ENCODE data around the gene NLRC5.

NLRC5 gene

GRCh38 chr16:57091200-57091974 is 102.0 kb downstream of the NLRC5 start:
- peak; percentile 59 for ATAC-seq
- TF ChIP-seq PATZ1 (CRISPR knock-in tag; IDR thresholded peaks at IDR 0.05; ENCODE audit: borderline replicate concordance) (peak; percentile 32; the same call in 1 of the 2 replicates), ZC3H10 (CRISPR knock-in tag; IDR thresholded peaks at IDR 0.05) (no peak)

GRCh38 chr16:57091975-57092785 is 102.8 kb downstream of the NLRC5 start, which contains the start of gene CPNE2:
Gene CPNE2 (plus strand): TSS chr16:57092583. CDS start chr16:57110743, 18,160 bp downstream.
- peak; percentile 72 for ATAC-seq
- TF ChIP-seq TCF4 (CRISPR knock-in tag; IDR thresholded peaks at IDR 0.05; ENCODE audit: borderline replicate concordance) = no peak
- TF ChIP-seq ZFP30 (CRISPR knock-in tag; IDR thresholded peaks at IDR 0.05) = no peak
- TF ChIP-seq TOX (CRISPR knock-in tag; IDR thresholded peaks at IDR 0.05; ENCODE audit: borderline replicate concordance) = no peak
- TF ChIP-seq TSHZ2 (CRISPR knock-in tag; IDR thresholded peaks at IDR 0.05) = no peak
- TF ChIP-seq CREB5 (CRISPR knock-in tag; IDR thresholded peaks at IDR 0.05; ENCODE audit: low read depth) = no peak
- TF ChIP-seq GLIS3 (CRISPR knock-in tag; IDR thresholded peaks at IDR 0.05) = no peak
- TF ChIP-seq ZNF8 (CRISPR knock-in tag; IDR thresholded peaks at IDR 0.05) = no peak
- no peak for TF ChIP-seq OSR1 (CRISPR knock-in tag; IDR thresholded peaks at IDR 0.05)
- no peak for TF ChIP-seq ISL1 (CRISPR knock-in tag; IDR thresholded peaks at IDR 0.05)
- no peak for TF ChIP-seq ZNF70 (CRISPR knock-in tag; IDR thresholded peaks at IDR 0.05)
- no peak for TF ChIP-seq PPARA (CRISPR knock-in tag; IDR thresholded peaks at IDR 0.05; ENCODE audit: borderline replicate concordance)
- TF ChIP-seq BACH2 (CRISPR knock-in tag; IDR thresholded peaks at IDR 0.05; ENCODE audit: borderline replicate concordance) = no peak
- no peak for TF ChIP-seq ZC3H10 (CRISPR knock-in tag; IDR thresholded peaks at IDR 0.05)
- no peak for TF ChIP-seq PATZ1 (CRISPR knock-in tag; IDR thresholded peaks at IDR 0.05; ENCODE audit: borderline replicate concordance)
- TF ChIP-seq CSDC2 (CRISPR knock-in tag; IDR thresholded peaks at IDR 0.05) = no peak
- no peak for TF ChIP-seq POU6F1 (CRISPR knock-in tag; IDR thresholded peaks at IDR 0.05; ENCODE audit: borderline replicate concordance, low read depth)

GRCh38 chr16:57092786-57093411 is 103.5 kb downstream of the NLRC5 start:
- peak; percentile 58 for ATAC-seq

More at GRCh38 chr16:57092786-57093411, 103.5 kb downstream of the NLRC5 start:
- TF ChIP-seq PATZ1 (CRISPR knock-in tag; IDR thresholded peaks at IDR 0.05; ENCODE audit: borderline replicate concordance) (no peak), ISL1 (CRISPR knock-in tag; IDR thresholded peaks at IDR 0.05) (no peak), TCF4 (CRISPR knock-in tag; IDR thresholded peaks at IDR 0.05; ENCODE audit: borderline replicate concordance) (no peak), CREB5 (CRISPR knock-in tag; IDR thresholded peaks at IDR 0.05; ENCODE audit: low read depth) (no peak), CSDC2 (CRISPR knock-in tag; IDR thresholded peaks at IDR 0.05) (no peak)

Measured in SK-N-SH treated with all-trans-retinoic acid at 6 μM for 48 hours (cell line).